NCI-H524 (cell line): Measurements from ENCODE around the gene TEKTIP1.
"Not testable (repeated sequence)": the region's sequence is repeated elsewhere in the genome, so short reads cannot be mapped to it uniquely, and the experiment has no call there.

ENCODE experiments used
- DNase-seq, 2 experiments: peaks; one replicate each; lab custom pipeline; 2025; lab: John Stamatoyannopoulos, UW

The TEKTIP1 gene

DNA sequence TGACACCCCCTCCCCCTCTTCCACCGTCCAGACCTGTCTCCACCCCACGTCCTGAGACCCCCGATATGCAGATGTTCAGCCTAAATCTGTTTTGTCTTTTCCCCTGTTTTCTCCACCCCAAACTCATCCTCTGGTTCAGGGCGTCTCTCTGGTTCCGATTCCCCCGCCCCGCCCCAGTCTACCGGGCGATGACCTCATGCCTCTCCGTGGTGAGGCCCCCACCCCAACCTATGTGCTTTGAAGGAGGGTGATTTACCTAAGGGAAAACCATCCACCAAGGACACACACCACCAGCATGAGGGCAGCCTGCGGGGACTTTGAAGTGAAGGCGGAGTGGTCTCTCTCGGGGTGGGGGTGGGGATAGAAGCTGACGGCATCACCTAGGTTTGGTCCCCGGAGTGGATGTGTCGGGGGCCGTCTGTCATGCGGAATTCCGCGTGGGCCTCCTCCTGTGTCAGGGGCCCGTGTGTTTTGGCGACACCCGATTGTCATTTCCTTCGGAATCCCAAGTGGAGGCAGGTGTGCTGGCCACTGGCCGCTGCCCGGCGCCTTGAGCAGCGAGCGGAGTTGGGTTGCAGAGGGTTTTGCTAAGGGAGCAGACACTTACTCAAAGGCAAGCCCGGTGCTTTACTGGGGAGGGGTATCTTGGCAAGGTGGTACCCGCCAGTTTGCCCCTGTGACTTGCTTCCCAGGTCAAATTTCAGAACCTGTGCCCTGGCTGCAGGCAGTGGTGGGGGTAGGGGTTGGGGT, 31.4 kb upstream of the TEKTIP1 start:
- no peak for DNase-seq

DNA sequence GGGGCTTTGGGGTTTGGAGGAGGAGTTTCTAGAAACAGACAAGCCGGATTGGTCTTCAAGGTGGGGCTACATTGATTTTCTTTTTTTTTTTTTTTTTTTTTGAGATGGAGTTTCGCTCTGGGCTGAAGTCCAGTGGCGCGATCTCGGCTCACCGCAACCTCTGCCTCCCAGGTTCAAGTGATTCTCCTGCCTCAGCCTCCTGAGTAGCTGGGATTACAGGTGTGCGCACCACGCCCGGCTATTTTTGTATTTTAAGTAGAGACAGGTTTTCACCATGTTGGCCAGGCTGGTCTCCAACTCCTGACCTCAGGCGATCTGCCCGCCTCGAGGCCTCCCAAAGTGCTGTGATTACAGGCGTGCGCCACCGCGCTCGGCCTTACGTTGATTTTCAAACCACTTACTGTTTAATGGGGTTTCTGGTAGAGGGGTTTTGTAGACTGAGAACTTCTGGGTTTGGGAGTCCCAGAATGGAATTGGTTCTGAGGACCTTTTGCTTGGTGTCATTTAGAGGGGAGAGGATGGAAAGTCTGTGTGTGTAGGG, 30.8 kb upstream of the TEKTIP1 start:
- not testable (repeated sequence) for DNase-seq

DNA sequence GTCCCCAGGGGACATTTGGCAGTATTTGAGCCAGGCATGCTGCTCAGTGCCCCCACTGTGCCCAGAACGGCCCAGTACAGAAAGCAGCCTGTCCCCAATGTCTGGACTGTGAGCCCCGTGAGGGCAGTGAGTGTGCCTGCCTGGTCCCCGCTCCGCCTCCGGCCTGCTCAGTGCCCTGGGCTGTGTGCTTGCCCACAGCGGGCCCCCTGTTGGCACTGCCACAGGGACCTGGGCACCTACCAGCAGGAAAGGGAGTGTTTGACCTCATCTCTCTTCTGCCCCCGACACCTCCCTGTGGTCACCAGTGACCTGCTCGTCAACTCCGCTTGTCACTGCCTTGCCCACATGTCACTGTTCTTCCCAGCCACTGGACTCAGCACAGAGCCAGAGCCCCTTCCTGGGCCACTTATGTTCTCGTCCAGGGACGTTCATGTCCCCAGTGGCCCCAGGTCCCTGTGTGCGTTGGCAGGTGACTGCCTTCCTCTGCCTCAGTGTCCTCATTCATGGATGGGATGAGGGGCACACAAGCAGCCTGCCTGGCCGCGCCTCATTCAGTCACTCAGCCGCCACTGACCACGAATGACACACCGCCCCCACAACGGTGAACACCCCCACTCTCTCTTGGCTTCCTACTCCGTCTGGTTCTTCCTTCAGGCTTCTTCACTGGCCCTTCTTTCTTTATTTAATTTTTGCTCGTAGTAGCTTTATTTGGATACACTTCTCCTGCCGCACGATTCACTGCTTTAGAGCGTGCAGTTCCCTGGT, 30.0 kb upstream of the TEKTIP1 start:
- no peak for DNase-seq

DNA sequence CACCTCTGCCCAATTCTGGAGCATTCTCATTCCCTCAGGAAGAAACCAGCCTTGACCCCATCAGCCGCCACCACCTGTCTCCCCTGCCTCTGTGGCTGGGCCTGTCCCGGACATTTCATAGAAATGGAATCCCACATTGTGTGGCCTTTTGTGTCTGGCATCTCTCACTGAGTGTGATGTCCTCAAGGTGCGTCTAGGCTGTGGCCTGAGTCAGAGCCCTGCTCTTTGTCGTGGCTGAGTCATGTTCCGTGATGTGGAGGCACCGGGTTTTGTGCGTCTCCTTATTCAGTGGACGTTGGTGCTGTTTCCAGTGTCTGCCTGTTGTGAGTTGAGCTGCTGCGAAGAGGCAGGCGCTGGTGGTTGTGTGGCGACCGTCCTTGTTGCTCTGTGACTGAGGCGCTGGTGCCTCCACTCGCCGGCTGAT, 29.4 kb upstream of the TEKTIP1 start:
- DNase-seq = no peak

DNA sequence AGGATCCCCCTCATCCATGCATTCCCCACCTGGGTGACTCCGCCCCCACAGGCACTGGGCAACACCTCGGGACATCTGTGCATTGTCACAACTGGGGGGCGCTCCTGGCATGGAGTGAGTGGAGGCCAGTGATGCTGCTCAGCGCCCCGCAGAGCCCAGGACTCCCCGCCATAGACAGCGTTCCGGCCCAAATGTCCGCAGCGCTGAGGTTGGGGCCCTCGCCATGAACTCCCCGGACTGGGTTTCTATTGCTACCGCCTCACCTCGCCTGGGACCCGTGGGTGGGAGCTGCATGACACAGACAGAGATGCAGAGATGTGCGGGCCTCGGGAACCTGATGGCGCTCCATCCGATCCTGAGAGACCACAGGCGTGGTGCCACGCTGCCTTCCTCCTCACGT, 28.2 kb upstream of the TEKTIP1 start:
- DNase-seq = no peak

DNA sequence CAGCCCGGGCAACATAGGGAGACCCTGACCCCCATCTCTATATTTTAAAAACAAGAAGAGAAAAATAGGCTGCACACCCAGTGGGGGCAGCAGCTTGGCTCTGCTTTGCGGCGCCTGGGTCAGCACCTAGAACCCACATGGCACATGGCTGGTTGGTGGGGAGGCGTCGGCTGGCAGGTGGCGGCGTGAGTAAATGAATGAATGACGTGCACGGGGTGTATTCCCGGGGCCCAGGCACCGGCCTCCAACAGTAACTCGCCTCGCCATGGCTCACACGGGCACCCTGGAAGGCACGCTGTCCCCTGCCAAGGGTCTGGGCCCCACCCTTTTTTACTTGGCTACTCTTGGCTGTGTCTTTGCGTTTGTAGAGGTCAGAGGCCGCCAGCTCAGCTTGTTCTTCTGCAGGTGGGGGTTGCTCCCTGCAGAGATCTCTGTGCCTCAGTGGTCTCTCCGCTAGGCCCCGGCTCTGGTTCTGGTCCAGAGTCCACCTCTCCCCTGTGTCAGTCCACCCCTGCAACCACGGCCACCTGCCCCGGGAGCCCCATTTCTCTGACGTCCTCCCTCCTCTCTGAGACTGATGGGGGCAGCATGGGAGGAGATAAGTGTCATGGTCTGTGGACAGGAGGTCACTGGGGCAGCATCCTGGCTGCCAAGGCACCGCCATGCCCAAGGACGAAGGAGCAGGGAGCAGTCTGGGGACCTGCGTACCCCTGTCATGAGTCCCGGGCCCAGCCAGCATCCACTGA, 27.3 kb upstream of the TEKTIP1 start:
- DNase-seq = no peak

DNA sequence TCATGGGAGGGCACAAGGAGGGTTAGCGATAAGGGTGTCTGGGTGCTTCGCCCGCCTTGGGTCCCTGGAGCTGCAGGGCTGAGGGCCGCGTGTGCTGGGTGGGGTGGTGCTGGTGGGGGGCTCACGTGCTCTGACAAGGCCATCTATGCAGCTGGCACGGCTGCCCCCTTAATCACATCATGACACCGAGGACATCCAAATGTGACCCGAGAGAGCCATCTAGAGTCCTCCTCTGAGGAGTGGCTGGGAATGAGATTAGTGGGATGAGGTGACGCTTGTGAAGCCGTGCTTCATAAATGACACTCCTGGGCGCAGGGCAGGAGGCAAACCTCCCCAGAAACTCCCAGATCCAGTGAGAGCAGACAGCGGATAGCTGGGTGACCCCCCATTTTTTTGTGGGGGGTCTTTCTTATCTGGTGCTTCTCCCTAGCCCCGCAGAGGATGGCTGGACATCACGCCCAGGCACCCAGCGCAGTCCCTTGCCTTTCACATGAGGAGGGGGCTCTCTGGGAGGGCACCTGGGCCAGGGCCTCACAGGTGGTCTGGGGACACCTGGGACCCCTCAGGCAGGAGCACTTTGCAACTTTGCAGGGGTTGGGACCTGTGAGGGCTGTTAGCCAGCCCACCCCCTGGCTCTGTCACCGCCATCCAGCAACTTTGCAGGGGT, 26.3 kb upstream of the TEKTIP1 start:
- DNase-seq = no peak

DNA sequence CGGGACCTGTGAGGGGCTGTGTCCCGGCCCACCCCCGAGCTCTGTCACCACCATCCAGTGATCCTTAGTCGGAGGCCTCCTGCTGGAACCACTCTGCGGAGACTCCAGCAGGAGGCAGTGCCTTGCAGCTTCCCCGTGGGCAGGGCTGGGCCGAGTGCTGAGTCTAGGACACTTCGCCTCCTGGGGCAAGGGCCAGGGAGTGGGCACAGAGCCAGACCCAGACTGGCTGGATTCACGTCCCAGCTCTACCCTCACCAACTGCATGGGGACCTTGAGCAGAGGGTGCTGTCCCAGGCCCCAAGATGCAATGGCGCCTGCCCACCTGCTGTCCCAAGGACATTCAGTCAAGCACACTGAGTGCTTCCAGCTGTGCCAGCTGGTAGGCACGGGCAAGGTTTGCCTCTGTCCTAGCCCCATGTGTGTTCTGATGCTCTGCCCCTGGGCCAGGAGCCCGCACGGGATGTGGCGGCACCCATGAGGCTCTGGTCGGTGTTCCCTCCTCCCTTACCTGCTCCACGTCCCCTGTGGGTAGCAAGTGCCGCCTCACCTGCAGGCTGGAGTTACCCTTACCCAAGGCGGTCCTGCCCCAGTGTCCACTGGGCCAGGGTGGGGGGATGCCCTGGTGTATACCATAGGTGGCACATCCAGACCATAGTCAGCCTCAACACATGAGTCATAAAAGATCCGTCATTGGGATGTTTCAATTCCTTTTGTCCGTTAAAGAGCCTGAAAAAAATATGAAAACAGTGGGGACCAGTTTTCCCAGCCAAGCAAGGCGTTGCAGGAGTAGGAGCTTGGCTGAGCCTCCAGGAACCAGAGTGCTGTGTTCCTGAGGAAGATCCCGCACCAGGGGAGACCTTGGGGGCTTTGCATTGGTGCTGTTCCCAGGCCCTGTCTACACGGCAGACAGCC, 25.5 kb upstream of the TEKTIP1 start:
- DNase-seq = no peak

DNA sequence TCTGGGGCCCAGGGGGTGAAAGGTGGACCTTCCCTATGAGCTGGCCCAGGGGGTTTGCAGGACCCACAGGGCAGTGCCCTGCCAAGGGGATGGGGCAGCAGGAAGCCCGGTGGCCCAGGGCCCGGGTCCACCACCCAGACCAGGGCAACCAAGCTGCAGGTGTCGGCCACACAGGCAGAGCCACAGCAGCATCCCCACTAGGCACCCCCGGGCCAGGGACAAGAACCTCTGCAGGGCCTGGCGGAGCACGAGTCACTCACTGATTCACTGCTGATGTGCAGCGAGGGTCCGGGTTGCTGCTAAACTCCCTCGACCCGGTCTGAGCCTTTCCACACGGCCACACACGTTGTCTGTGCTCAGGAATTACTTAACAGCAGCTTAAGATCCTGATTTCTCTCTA, 24.0 kb upstream of the TEKTIP1 start:
- no peak for DNase-seq

DNA sequence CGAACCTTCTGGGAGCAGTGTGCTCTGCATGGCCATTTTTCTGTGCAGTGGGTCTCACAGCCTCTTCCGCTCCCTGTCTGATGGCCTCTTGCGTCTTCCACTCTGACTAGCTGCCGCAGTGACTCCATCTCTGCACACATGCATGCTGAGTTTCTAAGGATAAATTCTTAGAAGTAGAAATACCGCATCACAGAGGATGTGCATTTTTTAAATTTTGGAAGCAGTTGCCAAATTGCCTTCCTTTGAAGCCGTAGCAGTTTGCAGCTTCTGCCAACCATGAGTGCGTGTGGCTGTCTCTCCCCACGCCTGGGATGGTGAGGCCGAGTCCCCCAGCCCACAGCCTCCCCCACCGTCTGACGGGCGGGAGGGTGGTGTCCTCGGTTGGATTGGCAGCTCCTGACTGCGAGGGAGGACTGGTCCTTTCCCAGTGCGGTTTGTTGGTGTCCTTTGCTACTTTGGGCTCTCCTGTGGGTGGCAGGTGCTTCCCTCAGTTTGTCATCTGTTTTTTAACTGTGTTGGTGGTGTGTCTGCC, 23.0 kb upstream of the TEKTIP1 start:
- no peak for DNase-seq

DNA sequence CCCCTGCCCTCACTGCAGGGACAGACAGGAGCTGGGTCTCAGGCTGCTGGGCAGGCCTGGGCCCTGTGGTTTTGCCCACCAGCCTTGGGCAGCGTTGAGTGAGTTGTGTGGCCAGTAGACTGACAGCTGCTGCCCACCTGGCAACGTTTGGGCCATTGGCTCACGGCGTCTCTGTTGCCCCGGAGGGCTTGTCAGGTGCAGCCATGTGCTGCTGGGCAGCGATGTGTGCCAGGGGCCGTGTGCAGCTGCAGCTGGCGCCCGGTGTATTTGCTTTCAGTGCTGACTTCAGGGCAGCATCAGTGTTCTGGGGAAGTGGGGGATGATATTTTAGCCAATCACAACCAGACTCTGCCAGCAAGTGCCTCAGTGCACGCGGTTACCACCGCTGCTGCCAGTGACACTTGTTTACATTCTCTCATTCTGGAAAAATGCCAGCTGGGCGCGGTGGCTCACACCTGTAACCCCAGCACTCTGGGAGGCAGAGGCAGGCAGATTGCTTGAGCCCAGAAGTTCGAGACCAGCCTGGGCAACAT, 22.2 kb upstream of the TEKTIP1 start:
- peak in 1 of 2 experiments; percentile 23 for DNase-seq

DNA sequence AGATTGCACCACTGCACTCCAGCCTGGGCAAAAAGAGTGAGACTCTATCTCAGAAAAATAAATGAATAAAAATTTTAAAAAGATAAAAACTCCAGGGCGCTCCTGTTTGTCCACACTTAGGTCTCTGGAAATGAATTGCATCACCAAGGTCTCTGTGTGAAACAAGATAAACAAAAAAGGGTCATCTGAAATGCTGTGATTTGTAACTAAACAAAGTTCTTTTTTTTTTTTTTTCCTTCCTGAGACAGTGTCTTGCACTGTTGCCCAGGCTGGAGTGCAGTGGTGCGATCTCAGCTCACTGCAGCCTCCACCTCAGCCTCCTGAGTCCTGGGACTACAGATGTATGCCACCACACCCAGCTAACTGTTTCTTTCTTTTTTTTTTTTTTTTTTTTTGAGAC, 21.3 kb upstream of the TEKTIP1 start:
- no peak for DNase-seq

DNA sequence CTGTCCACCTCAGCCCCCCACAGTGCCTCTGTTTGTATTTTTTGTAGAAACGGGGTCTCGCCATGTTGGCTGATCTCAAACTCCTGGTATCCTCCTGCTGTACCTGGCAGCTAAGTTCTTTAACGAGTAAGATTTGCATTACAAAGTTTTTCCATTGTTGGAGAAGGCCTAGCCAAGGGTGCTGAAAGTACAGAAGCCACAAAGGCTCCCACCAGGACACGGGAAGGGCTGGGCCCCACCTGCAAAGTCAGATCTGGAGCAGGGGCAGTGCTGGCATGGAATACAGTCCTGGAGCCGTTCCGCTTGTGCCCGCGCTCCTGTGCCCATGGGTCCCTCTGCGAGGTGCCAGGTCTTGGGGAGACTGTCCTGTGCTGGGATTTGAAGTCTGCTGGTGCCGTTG, 20.7 kb upstream of the TEKTIP1 start:
- no peak for DNase-seq

DNA sequence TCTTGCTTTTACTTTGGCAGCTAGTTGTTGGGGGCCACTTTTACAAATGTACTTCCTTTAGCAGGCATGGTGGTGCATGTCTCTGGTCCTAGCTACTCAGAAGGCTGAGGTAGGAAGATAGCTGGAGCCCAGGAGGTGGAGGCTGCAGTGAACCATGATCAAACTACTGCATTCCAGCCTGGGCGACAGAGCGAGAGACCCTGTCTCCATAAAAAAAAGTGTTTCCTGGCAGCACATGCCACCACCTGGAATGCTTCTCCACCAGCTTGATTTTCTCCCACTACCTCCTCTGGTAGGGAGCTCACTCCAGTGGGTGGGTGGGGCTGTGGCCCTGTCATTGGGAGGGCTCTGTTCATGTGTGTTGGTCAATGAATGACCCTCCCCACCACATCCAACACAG, 20.3 kb upstream of the TEKTIP1 start:
- DNase-seq = no peak

DNA sequence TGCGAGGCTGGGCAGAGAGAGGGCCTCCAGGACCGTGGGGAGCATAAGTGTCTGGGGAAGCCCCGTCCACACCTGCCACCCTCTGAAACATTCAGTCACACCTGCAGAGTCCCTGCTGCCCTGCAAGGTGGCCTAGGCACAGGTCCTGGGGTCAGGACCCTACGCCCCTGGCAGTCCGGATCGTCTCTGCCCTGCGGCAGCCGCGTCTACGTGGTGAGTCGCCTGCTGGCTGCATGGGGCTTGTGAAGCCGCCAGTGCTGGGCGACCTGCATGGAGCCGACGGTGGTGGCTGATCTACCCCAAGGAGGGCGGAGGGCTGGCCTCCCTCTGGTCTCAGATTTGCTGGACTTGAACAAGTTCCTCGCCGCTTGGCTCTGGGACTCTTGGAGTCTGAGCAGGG, 19.8 kb upstream of the TEKTIP1 start:
- no peak for DNase-seq

DNA sequence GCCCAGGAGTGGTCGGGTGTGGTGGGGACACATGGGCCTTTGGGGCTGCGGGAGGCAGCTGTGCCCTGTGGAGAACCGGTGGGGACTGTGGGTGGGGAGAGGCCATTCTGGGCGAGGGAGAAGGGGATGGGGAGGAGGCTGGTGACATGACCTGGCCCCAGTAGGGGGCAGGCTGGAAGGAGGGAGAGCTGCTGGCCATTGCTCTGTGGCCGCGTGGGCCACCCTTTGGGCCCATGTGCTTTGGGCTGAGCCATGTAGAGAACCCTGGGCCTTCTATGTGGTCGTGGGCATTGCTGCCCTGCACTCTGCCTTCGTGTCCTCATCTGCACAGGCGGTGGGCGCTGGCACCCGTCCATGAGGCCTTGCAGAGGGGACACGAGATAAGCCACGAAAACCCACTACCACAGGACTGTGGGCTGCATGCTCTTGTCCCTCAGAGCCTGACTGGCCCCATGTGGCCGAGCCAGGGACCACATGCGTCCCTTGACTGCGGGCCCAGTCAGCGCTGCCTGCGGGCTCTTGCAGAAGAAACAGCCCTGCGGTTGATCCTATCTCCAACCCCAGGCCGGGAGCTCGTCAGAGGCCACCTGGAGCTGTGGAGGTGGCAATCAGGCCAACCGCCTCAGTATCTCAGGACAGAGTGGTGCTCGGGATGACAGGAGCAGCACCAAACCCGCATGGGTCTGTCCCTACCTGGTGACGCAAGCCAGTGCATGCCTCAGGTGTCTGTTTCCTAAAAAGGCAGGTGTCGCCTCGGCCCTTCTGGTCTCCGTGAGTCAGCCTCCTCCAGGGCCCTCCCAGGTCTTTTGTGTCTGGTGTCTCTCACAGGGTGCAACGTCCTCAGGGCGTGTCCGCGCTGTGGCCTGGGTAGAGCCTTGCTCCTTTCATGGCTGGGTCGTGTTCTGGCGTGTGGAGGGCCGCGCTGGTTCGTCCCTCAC, 18.5 kb upstream of the TEKTIP1 start:
- no peak for DNase-seq

DNA sequence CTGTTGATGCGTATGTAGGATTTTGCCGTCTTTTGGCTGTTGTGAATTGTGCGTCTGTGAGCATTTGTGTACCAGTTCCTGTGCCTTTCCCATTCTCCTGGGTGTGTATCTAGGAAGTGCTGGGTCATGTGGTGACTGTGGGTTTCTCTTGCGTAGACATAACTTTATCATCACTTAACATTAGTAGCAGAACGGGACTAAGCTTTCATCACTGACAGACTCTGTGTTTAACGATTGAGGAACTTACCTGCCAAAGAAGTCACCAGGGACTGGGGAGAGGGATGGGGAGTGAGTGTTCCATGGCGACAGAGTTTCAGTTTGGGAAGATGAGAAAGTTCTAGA, 17.9 kb upstream of the TEKTIP1 start:
- no peak for DNase-seq

DNA sequence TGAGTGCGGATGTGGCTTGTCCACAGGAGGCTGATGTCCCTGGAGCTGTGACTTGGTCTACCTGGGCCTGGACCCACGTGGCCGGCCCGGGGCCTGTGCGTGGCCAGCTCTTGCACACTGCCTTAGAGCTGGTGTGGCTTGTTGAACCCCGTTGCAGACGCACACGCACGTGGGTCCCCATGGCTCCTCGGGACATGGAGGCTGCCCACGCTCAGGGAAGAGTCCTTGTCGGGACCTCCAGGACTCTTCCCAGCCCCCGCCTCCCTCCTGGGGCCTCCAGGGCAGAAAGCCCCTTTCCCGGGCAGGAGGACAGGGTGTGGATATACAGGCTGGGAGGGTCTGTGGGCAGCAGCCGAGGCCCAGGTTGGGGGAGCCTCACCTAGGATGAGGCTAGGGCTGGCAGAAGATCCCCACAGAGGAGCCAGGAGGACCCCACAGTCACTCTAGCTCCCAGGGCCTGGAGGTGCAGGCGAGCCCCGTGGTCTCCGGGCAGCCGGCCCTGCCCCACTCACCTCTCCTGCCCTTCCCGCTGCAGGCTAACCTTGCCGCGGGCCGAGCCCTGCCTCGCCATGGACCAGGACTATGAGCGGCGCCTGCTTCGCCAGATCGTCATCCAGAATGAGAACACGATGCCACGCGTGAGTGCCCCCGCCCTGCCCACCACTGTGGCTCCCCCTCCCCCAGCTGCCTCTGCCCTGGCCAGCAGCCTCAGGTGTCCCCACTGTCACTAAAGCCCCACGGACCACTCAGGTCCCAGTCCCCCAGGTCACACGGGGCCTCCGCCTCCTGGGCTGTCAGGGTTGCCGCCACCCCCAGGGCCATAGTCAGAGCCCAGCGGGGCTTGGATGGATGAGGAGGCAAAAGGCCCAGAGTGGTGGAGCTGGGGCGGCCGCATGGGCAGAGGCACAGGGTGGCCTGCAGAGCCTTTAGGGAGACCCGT, 16.3 kb upstream of the TEKTIP1 start:
- no peak for DNase-seq
